Stimulated activated memory B cell treated with anti-CD40 and anti-IgM and Interleukin-4, amounts not matched to agents 10 μg/mL and 1 μg/mL and 100 μg/mL, for 72 hours (primary cell): ENCODE data around the gene RPL13.

Experiments
- ATAC-seq: fragments of 150-1000 bp; cut with Tn5 transposase; 2 replicates; pipeline ENCODE4 v1.10.0; 2021
- H3K27ac Mint-ChIP-seq: one replicate; pipeline ENCODE4 v1.8.0; 2022; ENCODE audit warnings: mild to moderate bottlenecking, mixed read lengths
- H3K27me3 Mint-ChIP-seq: one replicate; pipeline ENCODE4 v1.8.0; 2022; ENCODE audit warnings: mixed read lengths
- H3K36me3 Mint-ChIP-seq: one replicate; pipeline ENCODE4 v1.8.0; 2022; ENCODE audit warnings: mixed read lengths
- H3K4me1 Mint-ChIP-seq: one replicate; pipeline ENCODE4 v1.8.0; 2022; ENCODE audit warnings: mixed read lengths
- H3K4me3 Mint-ChIP-seq: one replicate; pipeline ENCODE4 v1.8.0; 2022; ENCODE audit warnings: mild to moderate bottlenecking, moderate library complexity, mixed read lengths
- H3K9me3 Mint-ChIP-seq: one replicate; pipeline ENCODE4 v1.8.0; 2022; ENCODE audit warnings: mixed read lengths

RPL13 gene

DNA sequence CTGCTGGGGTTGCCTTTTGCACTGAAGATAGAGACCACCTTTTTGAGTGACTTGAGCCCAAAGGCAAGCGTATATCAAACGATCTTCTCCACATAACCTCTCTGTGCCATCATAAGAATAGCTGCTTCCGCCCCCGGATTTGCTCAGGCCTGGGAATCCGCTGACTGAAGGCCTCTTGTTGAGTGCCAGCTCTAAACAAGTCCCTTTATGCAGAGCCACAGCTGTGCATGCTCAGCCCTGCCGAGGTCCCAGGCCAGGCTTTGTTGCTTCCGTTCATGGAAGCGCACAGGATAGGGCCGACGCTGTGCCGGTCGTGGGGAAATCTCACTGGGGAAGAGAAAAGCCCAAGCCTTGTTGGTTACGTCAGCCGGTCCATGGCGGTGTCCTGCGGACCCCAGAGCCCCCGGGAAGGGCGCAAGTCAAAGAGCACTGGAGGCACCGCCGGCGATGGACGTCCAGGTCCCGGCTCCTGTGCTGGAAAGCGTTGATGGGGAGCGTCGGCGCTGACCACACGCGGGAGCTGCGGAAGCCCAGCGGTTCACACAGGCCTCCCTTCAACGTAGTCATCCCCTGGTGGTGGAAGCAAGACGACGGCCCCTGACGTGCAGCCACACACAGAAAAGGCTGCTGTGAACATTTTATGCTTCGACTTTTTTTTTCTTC, 23.5 kb upstream of the RPL13 start:
- peaks cover 57% of the 10 kb centered on the region for H3K36me3 Mint-ChIP-seq
- no peak overlapping the region for H3K4me3 Mint-ChIP-seq
- H3K27me3 Mint-ChIP-seq: no peaks in the 10 kb centered on the region
- peaks cover 14% of the 10 kb centered on the region for H3K4me1 Mint-ChIP-seq
- H3K9me3 Mint-ChIP-seq: no peaks in the 10 kb centered on the region
- ATAC-seq: no peak
- no peak overlapping the region for H3K27ac Mint-ChIP-seq

DNA sequence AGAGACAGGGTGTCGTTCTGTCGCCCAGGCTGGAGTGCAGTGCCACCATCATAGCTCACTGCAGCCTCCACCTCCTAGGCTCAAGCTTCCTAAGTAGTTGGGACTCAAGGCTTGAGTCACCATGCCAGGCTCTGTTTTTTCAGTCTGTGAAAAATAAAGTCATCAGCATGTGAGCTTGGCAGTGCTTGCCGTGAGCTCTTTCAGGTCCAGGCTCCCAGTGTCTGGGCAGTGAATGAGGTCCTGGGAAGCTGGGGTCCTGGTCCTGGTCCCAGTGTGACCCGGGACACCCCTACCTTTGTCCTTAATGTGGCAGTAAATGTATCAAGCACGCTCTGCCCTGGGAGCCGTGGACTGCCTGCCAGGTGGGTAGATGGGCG, 22.9 kb upstream of the RPL13 start:
- Mint-ChIP-seq H3K9me3 (no peaks in the 10 kb centered on the region), H3K36me3 (peaks cover 60% of the 10 kb centered on the region), H3K4me1 (peaks cover 14% of the 10 kb centered on the region), H3K4me3 (no peak overlapping the region), H3K27me3 (no peaks in the 10 kb centered on the region), H3K27ac (no peak overlapping the region)
- ATAC-seq: no peak

DNA sequence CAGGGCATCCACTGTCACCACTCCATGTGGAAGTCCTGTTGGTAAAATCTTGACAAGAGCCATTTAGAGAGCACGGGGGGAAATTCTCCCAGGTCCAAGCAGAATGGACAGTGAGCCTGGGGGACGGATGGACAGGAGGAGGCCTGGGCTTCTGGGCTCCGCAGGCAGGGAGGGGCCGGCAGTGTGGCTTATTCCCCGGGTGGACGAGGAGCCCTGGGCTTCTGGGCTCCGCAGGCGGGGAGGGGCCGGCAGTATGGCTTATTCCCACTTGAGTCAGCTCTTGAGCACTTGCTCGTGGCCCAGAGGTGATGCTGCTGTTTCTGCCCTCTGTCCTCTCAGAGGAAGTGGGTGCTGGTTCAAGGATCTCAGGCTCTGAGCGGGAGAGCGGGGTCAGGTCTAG, 22.2 kb upstream of the RPL13 start:
- no peak for ATAC-seq
- H3K27ac Mint-ChIP-seq: no peak overlapping the region
- H3K9me3 Mint-ChIP-seq: no peaks in the 10 kb centered on the region
- H3K27me3 Mint-ChIP-seq: no peaks in the 10 kb centered on the region
- H3K4me3 Mint-ChIP-seq: no peak overlapping the region
- H3K36me3 Mint-ChIP-seq: peaks cover 64% of the 10 kb centered on the region
- H3K4me1 Mint-ChIP-seq: peaks cover 14% of the 10 kb centered on the region

DNA sequence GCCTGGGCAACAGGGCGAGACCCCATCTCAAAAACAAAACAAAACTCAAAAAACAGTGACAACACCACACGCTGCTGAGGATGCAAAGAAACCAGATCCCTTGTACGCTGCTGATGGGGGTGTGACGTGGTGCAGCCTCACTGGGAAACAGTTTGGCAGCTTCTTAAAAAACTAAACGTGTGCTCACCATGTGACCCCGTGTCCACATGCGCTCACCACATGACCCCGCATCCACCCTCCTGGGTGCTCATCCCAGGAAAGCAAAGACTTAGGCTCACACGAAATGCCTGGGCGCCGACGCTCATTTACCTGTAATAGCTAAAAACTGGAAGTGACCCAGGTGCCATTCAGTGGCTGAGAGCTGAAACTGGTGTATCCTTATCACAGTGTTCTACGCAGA, 19.9 kb upstream of the RPL13 start:
- H3K4me1 Mint-ChIP-seq: no peaks in the 10 kb centered on the region
- no peak overlapping the region for H3K4me3 Mint-ChIP-seq
- no peak for ATAC-seq
- H3K27me3 Mint-ChIP-seq: no peaks in the 10 kb centered on the region
- no peaks in the 10 kb centered on the region for H3K9me3 Mint-ChIP-seq
- H3K27ac Mint-ChIP-seq: no peak overlapping the region
- H3K36me3 Mint-ChIP-seq: peaks cover 50% of the 10 kb centered on the region

DNA sequence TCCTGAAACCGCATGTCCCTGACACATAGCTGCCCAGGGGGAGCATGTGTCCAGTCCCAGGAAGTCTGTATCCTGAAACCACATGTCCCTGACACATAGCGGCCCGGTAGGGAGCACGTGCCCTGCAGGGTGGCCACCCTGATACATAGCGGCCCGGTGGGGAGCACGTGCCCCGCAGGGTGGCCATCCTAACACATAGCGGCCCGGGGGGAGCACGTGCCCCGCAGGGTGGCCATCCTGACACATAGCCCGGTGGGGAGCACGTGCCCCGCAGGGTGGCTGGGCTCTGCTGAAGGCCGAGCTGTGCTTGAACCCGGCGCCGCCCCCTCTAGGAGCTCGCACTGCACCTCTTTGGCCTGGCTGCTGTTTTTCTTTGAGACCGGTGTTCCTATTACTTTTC, 18.7 kb upstream of the RPL13 start:
- ATAC-seq: no peak
- no peaks in the 10 kb centered on the region for H3K27me3 Mint-ChIP-seq
- H3K4me1 Mint-ChIP-seq: no peaks in the 10 kb centered on the region
- no peak overlapping the region for H3K27ac Mint-ChIP-seq
- H3K9me3 Mint-ChIP-seq: no peaks in the 10 kb centered on the region
- no peak overlapping the region for H3K4me3 Mint-ChIP-seq
- H3K36me3 Mint-ChIP-seq: peaks cover 53% of the 10 kb centered on the region

DNA sequence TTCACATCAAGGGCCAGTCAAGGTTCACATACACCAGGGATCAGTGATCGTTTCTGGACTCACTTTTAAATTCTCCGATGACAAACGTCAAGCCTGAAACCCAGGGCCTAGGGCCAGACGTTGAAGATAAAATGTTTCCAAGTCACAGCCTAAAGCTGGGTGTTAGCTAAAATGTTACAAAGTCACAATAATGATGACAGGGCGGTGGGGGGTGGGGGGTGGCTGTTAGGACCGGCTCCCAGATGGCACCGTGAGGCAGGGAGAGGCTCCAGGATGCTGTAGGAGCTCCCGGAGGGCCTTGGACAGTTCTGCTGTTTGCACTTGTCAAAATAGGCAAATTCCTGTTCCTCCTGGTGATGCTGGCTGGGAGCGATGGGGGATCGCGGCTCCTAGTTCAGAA, 16.4 kb upstream of the RPL13 start:
- H3K9me3 Mint-ChIP-seq: no peaks in the 10 kb centered on the region
- H3K27ac Mint-ChIP-seq: no peak overlapping the region
- peaks cover 8% of the 10 kb centered on the region for H3K4me1 Mint-ChIP-seq
- H3K36me3 Mint-ChIP-seq: peaks cover 63% of the 10 kb centered on the region
- H3K4me3 Mint-ChIP-seq: no peak overlapping the region
- no peak for ATAC-seq
- H3K27me3 Mint-ChIP-seq: no peaks in the 10 kb centered on the region

DNA sequence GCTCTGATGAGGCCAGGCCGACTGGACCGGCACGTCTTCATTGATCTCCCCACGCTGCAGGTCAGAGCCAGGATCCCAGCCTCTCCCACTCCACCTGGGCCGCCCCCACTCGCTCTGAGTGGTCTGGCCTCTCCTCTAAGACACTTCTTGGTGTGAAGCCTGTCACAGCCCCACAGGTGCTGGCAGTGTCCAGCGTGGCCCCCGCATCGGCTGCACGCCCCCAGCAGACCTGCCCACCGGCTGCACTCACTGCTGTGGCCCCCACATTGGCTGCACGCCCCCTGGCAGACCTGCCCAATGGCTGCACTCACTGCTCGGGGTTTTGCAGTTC, 15.8 kb upstream of the RPL13 start:
- Mint-ChIP-seq H3K9me3 (no peaks in the 10 kb centered on the region), H3K4me3 (no peak overlapping the region), H3K4me1 (peaks cover 12% of the 10 kb centered on the region), H3K27ac (no peak overlapping the region), H3K36me3 (peaks cover 68% of the 10 kb centered on the region), H3K27me3 (no peaks in the 10 kb centered on the region)
- no peak for ATAC-seq

DNA sequence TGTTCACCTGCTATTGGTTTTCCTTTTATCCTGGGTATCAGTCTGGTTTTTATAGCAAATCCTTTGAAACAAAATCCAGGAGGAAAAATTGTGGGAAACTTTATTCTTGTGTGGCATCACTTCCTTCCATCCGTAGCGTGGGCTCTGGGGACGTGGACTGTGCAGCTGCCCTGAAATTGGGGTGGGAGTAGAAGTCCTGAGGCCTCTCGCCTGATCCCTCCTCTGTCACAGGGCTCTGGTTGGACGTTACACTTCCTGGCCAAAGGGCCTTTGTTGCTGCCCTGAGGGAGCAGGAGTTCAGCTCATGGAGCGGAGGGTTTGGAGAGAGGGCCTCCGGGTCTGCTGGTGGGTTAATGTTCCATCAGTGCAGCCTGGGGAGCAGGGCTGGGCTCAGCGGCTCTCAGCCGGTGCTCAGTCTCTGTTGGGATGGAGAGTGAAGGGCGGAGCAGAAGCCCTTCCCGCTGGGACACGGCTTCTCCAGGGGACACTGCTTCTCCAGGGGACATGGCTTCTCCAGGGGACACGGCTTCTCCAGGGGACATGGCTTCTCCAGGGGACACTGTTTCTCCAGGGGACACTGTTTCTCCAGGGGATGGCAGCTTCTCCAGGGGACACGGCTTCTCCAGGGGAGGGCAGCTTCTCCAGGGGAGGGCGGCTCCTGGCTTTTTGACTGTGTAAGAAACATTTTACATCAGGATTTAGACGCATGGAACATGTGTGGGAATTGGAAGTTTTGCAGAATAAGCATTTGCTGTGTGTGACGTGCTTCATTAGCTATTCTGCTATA, 15.2 kb upstream of the RPL13 start:
- no peak for ATAC-seq
- H3K4me3 Mint-ChIP-seq: no peak overlapping the region
- no peaks in the 10 kb centered on the region for H3K9me3 Mint-ChIP-seq
- no peaks in the 10 kb centered on the region for H3K27me3 Mint-ChIP-seq
- peaks cover 68% of the 10 kb centered on the region for H3K36me3 Mint-ChIP-seq
- no peak overlapping the region for H3K27ac Mint-ChIP-seq
- peaks cover 12% of the 10 kb centered on the region for H3K4me1 Mint-ChIP-seq

DNA sequence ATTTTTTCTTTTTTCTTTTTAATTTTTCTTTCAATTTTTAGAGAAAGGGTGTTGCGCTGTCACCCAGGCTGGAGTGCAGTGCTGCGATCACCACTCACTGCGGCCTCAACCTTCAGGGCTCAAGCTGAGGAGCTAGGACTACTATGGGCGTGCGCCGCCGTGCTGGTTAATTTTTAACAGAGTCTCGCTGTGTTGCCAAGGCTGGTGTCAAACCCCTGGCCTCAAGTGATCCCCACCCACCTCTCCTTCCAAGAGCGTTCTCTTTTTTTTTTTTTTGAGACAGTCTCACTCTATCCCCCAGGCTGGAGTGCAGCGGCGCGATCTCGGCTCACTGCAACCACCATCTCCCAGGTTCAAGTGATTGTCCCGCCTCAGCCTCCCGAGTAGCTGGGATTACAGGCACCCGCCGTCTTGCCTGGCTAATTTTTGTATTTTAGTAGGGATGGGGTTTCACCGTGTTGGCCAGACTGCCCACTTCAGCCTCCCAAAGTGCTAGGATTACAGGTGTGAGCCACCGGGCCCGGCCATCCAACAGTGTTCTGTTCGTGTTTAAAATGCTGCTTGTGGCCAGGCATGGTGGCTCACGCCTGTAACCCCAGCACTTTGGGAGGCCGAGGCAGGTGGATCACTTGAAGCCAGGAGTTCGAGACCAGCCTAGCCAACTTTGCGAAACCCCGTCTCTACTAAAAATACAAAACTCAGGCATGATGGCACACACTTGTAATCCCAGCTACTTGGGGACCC, 14.5 kb upstream of the RPL13 start:
- no peaks in the 10 kb centered on the region for H3K9me3 Mint-ChIP-seq
- H3K27me3 Mint-ChIP-seq: no peaks in the 10 kb centered on the region
- no peak overlapping the region for H3K4me3 Mint-ChIP-seq
- H3K4me1 Mint-ChIP-seq: peaks cover 12% of the 10 kb centered on the region
- H3K27ac Mint-ChIP-seq: no peak overlapping the region
- peaks cover 70% of the 10 kb centered on the region for H3K36me3 Mint-ChIP-seq
- no peak for ATAC-seq

DNA sequence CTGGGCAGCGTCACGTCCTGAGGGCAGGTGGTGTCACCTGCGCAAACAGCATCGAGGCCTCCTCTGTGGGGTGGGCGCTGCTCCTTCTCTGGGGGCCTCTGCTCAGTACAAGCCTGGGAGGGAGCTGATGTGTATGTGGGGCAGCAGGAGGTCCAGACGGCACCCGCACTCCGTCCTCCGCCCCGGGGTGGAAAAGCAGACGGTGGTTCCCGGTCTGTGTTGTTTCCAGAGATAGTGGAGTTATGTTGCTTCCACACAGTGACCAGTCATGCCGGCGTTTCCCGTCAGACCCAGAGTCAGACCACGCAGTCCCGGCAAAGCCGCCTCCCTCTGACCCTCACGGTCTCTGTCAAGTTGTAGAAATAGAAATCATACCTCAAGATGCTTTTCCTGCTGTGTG, 13.7 kb upstream of the RPL13 start:
- Mint-ChIP-seq H3K27me3 (no peaks in the 10 kb centered on the region), H3K4me1 (peaks cover 12% of the 10 kb centered on the region), H3K36me3 (peaks cover 73% of the 10 kb centered on the region), H3K9me3 (no peaks in the 10 kb centered on the region), H3K27ac (no peak overlapping the region), H3K4me3 (no peak overlapping the region)
- ATAC-seq: no peak

DNA sequence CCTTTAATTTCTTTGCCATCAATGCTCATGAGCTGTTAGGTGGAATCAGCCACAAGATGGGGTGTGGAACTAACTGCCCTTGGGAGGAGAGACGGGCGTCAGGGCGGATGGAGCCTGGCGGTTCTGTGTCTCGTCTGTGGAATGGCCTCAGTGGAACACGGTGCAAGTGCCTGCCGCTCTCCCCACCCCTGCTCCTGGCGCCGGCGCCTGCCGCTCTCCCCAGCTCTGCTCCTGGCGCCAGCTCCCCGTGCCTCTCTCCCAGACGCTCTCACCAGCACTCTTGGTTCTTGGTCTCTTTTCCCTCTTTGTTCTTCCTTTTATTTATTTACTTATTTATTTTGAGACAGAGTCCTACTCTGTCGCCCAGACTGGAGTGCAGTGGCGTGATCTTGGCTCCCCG, 13.2 kb upstream of the RPL13 start:
- Mint-ChIP-seq H3K27me3 (no peaks in the 10 kb centered on the region), H3K36me3 (peaks cover 77% of the 10 kb centered on the region), H3K27ac (no peak overlapping the region), H3K9me3 (no peaks in the 10 kb centered on the region), H3K4me1 (peaks cover 12% of the 10 kb centered on the region), H3K4me3 (no peak overlapping the region)
- no peak for ATAC-seq

DNA sequence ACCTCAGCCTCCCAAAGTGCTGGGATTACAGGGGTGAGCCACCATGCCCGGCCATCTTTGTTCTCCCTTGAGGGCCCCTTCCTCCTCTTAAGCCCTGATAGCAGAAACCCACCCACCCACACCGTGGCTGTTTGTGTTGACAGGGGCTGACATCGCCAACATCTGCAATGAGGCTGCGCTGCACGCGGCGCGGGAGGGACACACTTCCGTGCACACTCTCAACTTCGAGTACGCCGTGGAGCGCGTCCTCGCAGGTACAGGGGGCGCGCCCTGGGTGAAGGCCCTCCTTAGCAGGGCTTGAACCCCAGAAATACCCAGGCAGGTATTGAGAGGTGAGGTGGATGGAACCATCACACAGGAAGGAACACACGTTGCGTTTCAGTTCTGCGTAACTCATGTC, 12.6 kb upstream of the RPL13 start:
- ATAC-seq: no peak
- Mint-ChIP-seq H3K36me3 (peaks cover 77% of the 10 kb centered on the region), H3K4me3 (no peak overlapping the region), H3K4me1 (peaks cover 12% of the 10 kb centered on the region), H3K27ac (no peak overlapping the region), H3K9me3 (no peaks in the 10 kb centered on the region), H3K27me3 (no peaks in the 10 kb centered on the region)

DNA sequence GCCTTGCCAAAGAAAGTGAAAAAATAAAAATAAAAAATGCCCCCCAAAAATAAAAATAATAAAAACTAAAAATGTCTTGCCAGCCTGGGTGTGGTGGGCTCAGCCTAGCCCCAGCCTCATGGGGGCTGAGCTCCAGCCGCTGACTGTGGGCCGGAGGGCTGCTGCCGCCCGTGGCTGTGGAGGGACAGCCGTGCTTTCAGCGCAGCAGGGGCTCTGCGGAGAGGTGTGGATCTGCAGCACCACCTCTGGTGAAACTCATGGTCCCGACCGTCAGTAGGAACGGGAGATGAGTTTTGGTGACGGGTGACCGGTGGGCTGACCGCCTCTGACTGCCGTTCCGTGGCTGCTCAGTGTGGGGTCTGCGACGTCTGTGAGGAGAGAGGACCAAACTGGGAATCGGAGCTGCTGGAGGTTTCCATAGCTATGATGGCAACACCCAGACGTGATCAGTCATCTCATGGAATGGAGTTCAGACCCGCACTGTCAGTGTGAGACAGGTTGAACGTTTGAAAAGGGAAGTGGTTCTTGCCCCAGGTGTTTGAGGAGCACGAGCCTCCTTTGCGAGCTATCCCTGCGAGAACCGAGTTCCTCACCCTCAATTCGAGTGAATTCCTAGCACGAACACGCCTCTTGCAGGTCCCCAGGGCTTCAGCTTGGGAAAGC, 12.0 kb upstream of the RPL13 start:
- no peaks in the 10 kb centered on the region for H3K9me3 Mint-ChIP-seq
- H3K4me3 Mint-ChIP-seq: no peak overlapping the region
- ATAC-seq: peak; percentile 24
- H3K27ac Mint-ChIP-seq: no peak overlapping the region
- H3K27me3 Mint-ChIP-seq: no peaks in the 10 kb centered on the region
- H3K36me3 Mint-ChIP-seq: peaks cover 75% of the 10 kb centered on the region
- H3K4me1 Mint-ChIP-seq: peaks cover 12% of the 10 kb centered on the region

DNA sequence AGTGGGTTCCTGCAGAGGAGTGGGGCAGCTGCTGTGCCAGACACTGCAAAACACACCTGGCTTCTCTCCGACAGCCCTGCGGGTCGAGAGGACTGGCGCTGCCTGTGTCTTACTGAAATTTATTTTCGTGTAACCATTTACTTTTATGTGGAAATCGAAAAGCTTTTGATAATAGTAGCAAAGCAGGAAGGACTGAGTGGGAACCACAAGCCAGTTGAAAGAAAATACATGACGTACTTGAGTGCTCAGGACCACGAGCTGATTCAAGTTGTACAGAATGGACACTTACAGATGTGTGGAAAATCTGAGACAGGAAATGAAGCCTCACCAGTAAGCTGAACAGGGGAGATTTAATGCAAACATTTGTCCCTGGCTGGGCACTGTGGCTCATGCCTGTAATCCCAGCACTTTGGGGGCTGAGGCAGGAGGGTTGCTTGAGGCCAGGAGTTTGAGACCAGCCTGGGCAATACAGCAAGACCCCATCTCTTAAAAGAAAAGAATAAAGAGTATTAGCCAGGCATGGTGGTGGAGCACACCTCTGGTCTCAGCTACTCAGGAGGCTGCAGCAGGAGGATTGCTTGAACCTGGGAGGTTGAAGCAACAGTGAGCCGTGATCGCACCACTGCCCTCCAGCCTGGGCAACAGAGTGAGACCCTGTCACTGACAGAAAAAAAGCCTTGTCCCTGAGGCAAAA, 11.3 kb upstream of the RPL13 start:
- no peak for ATAC-seq
- peaks cover 12% of the 10 kb centered on the region for H3K4me1 Mint-ChIP-seq
- H3K27me3 Mint-ChIP-seq: no peaks in the 10 kb centered on the region
- H3K36me3 Mint-ChIP-seq: peaks cover 76% of the 10 kb centered on the region
- no peak overlapping the region for H3K4me3 Mint-ChIP-seq
- no peaks in the 10 kb centered on the region for H3K9me3 Mint-ChIP-seq
- H3K27ac Mint-ChIP-seq: no peak overlapping the region

DNA sequence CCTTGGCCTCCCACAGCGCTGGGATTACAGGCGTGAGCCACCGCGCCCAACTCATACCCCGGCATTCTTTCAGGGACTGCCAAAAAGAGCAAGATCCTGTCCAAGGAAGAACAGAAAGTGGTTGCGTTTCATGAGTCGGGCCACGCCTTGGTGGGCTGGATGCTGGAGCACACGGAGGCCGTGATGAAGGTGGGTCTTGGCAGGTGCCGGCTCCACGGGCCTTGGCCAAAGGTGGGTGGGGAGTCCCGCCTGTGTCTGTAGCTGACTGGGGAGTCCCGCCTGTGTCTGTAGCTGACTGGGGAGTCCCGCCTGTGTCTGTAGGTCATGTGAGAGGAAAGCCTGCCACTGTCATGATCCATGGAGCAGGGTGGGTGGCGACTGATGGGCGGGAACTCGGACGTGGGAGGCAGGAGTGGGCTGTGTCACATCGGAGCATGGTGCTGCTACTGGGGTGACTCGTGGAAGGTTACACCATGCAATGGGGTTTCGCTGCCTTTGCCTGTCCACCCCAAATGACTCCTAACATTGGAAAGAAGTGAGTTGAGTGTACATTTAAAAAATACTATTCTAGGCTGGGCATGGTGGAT, 10.0 kb upstream of the RPL13 start:
- H3K27ac Mint-ChIP-seq: no peak overlapping the region
- H3K4me1 Mint-ChIP-seq: peaks cover 12% of the 10 kb centered on the region
- no peak overlapping the region for H3K4me3 Mint-ChIP-seq
- H3K9me3 Mint-ChIP-seq: no peaks in the 10 kb centered on the region
- no peak for ATAC-seq
- peaks cover 73% of the 10 kb centered on the region for H3K36me3 Mint-ChIP-seq
- H3K27me3 Mint-ChIP-seq: no peaks in the 10 kb centered on the region
